ENCODE results near the gene LRRC74B. TPM values are rescaled to one million over a fixed set of nuclear protein-coding genes. Genes with fewer than 3 reads are reported as not detected.

The LRRC74B gene
- total RNA-seq, 1 experiment from 2014 or later = not detected

- H4K20me1 ChIP-seq (ENCODE audit: insufficient read depth) = no peaks in the 10 kb centered on the region
- no TSS peak for BruUV-seq (replicated peaks)
- no peak for DNase-seq
- no peaks in the 10 kb centered on the region for H3K9me2 ChIP-seq (ENCODE audit: insufficient read depth)
- peaks cover 42% of the 10 kb centered on the region for H3K4me1 ChIP-seq (replicated peaks; ENCODE audit: insufficient read depth)
- H3K36me3 ChIP-seq (ENCODE audit: low read depth) = no peaks in the 10 kb centered on the region
- no peak for TF ChIP-seq EZH2 (IDR thresholded peaks at IDR 0.05; ENCODE audit: low read depth)
- H3K9me3 ChIP-seq (ENCODE audit: insufficient read depth, low read depth) = no peaks in the 10 kb centered on the region
- no peaks in the 10 kb centered on the region for H3K79me2 ChIP-seq (ENCODE audit: low read depth)
- no peak overlapping the region for H3K4me2 ChIP-seq
- intact Hi-C loops (cut with micrococcal nuclease; ENCODE audit: unreplicated experiment) = loop anchor here (10.0 kb wide), 3 partner anchors 99 to 309 kb away; partner anchors contain the start of gene THAP7
- no peak overlapping the region for H3K4me3 ChIP-seq
- H3F3A ChIP-seq (ENCODE audit: insufficient read depth, low read depth) = peaks cover 24% of the 10 kb centered on the region
- no peak overlapping the region for H2AFZ ChIP-seq
- ChIA-PET CTCF (interaction anchor here (0.7 kb wide), 1 partner anchor 225 kb away, joined by 3 read pairs; no protein-coding TSS in a partner anchor), POLR2A (ENCODE audit: unreplicated experiment) (no interaction called here)
- no peaks in the 10 kb centered on the region for H3K27me3 ChIP-seq (ENCODE audit: insufficient read depth, low read depth)
- H3K27ac ChIP-seq = no peak overlapping the region
These were observed 57.9 kb downstream of the LRRC74B start for GRCh38 chr22:21103633-21104032.

DNA sequence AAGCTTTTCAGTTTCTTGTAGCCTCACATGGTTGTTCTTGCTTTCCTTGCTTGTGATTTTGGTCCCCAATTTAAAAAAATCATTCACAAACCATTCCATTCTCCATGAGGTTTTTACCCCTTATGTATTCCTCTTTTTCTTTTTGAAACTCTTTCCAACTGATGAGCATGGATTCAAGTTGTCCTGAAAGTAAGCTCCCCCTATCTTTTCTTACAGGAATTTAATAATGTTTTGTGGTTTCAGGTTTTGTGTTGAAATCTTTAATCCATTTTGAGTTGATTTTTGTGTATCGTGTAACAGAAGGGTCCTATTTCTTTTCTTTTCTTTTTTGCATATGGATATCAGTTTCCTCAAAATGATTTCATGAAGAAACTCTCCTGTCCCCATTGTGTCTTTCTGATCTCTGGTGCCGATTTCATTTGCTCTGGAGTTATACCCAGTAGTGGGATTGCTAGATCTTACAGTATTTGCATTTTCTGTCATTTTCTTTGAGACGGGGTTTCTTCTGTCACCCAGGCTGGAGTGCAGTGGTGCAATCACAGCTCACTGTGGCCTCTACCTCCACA is 58.5 kb downstream of the LRRC74B start:
- no TSS peak for BruUV-seq (replicated peaks)

GRCh38 chr22:21105294-21105693 is 59.5 kb downstream of the LRRC74B start:
- Histone ChIP-seq H3K36me3 (ENCODE audit: low read depth) (no peaks in the 10 kb centered on the region), H2AFZ (no peak overlapping the region), H4K20me1 (ENCODE audit: insufficient read depth) (no peaks in the 10 kb centered on the region), H3K9me3 (ENCODE audit: insufficient read depth, low read depth) (no peaks in the 10 kb centered on the region), H3K4me1 (replicated peaks; ENCODE audit: insufficient read depth) (peaks cover 43% of the 10 kb centered on the region), H3K27me3 (ENCODE audit: insufficient read depth, low read depth) (no peaks in the 10 kb centered on the region), H3K79me2 (ENCODE audit: low read depth) (no peaks in the 10 kb centered on the region), H3K4me2 (no peak overlapping the region), H3K4me3 (no peak overlapping the region), H3K9me2 (ENCODE audit: insufficient read depth) (no peaks in the 10 kb centered on the region), H3F3A (ENCODE audit: insufficient read depth, low read depth) (peaks cover 22% of the 10 kb centered on the region), H3K27ac (no peak overlapping the region)
- POLR2A ChIA-PET (ENCODE audit: unreplicated experiment) = no interaction called here
- CTCF ChIA-PET = no interaction called here
- BruUV-seq (replicated peaks) = no TSS peak
- intact Hi-C loops (cut with micrococcal nuclease; ENCODE audit: unreplicated experiment) = loop anchor here (10.0 kb wide), 3 partner anchors 100 to 310 kb away; partner anchors contain the start of gene THAP7
- TF ChIP-seq EZH2 (IDR thresholded peaks at IDR 0.05; ENCODE audit: low read depth) (no peak), CTCF (conservative IDR thresholded peaks at IDR 0.05) (no peak)
- no peak for DNase-seq

More for the DNA sequence above, 58.5 kb downstream of the LRRC74B start:
- Histone ChIP-seq H3K27ac (no peak overlapping the region), H4K20me1 (ENCODE audit: insufficient read depth) (no peaks in the 10 kb centered on the region), H3F3A (ENCODE audit: insufficient read depth, low read depth) (peaks cover 24% of the 10 kb centered on the region), H3K4me3 (no peak overlapping the region), H3K4me1 (replicated peaks; ENCODE audit: insufficient read depth) (peaks cover 48% of the 10 kb centered on the region), H3K36me3 (ENCODE audit: low read depth) (no peaks in the 10 kb centered on the region), H3K9me3 (ENCODE audit: insufficient read depth, low read depth) (no peaks in the 10 kb centered on the region), H3K27me3 (ENCODE audit: insufficient read depth, low read depth) (no peaks in the 10 kb centered on the region), H3K4me2 (no peak overlapping the region), H3K79me2 (ENCODE audit: low read depth) (no peaks in the 10 kb centered on the region), H3K9me2 (ENCODE audit: insufficient read depth) (no peaks in the 10 kb centered on the region), H2AFZ (no peak overlapping the region)
- ChIA-PET POLR2A (ENCODE audit: unreplicated experiment) (no interaction called here), CTCF (no interaction called here)
- TF ChIP-seq EZH2 (IDR thresholded peaks at IDR 0.05; ENCODE audit: low read depth) (no peak), CTCF (conservative IDR thresholded peaks at IDR 0.05) (no peak)
- DNase-seq = no peak
- intact Hi-C loops (cut with micrococcal nuclease; ENCODE audit: unreplicated experiment) = loop anchor here (10.0 kb wide), 3 partner anchors 99 to 309 kb away; partner anchors contain the start of gene THAP7

Measured in PC-9 (cell line).